ENCODE results near the gene HMGN1.

Gene HMGN1

GRCh38 chr21:39348355-39349210, at the start of gene HMGN1:
Gene HMGN1 (minus strand): TSS chr21:39349088. CDS start chr21:39348917, 171 bp downstream.
- peak within 1 kb of the TSS; percentile 98 for H3K4me3 ChIP-seq (ENCODE audit: low read depth, low read length)
- TF ChIP-seq POLR2A (IDR thresholded peaks at IDR 0.05; ENCODE audit: extremely low read depth, insufficient read length) (peak; percentile 58), MAX (IDR thresholded peaks at IDR 0.05; ENCODE audit: low read depth, low read length) (peak; percentile 66), MYC (IDR thresholded peaks at IDR 0.05; ENCODE audit: low read depth, low read length) (peak; percentile 82), CTCF (IDR thresholded peaks at IDR 0.05; ENCODE audit: low read depth, low read length) (no peak)

GRCh38 chr21:39397646-39398385, 48.9 kb upstream of the HMGN1 start:
- TF ChIP-seq MYC (IDR thresholded peaks at IDR 0.05; ENCODE audit: low read depth, low read length) = no peak
- H3K4me3 ChIP-seq (ENCODE audit: low read depth, low read length) = peak overlapping the region; percentile 7
- DNase-seq (ENCODE audit: low read depth) = peak; percentile 78

More at GRCh38 chr21:39348355-39349210, at the start of gene HMGN1:
- peak; percentile 93 for DNase-seq (ENCODE audit: low read depth)

- TF ChIP-seq MYC (IDR thresholded peaks at IDR 0.05; ENCODE audit: low read depth, low read length) = no peak
- no peak for TF ChIP-seq CTCF (IDR thresholded peaks at IDR 0.05; ENCODE audit: low read depth, low read length)
- no peak for TF ChIP-seq MAX (IDR thresholded peaks at IDR 0.05; ENCODE audit: low read depth, low read length)
- TF ChIP-seq POLR2A (IDR thresholded peaks at IDR 0.05; ENCODE audit: extremely low read depth, insufficient read length) = no peak
- H3K4me3 ChIP-seq (ENCODE audit: low read depth, low read length) = no peak overlapping the region
- no peak for DNase-seq (ENCODE audit: low read depth)
These were observed 44.1 kb upstream of the HMGN1 start for GRCh38 chr21:39392981-39393380.

- DNase-seq (ENCODE audit: low read depth) = no peak
- TF ChIP-seq MYC (IDR thresholded peaks at IDR 0.05; ENCODE audit: low read depth, low read length) (no peak), CTCF (IDR thresholded peaks at IDR 0.05; ENCODE audit: low read depth, low read length) (no peak), POLR2A (IDR thresholded peaks at IDR 0.05; ENCODE audit: extremely low read depth, insufficient read length) (no peak), MAX (IDR thresholded peaks at IDR 0.05; ENCODE audit: low read depth, low read length) (no peak)
These were observed 41.4 kb upstream of the HMGN1 start for GRCh38 chr21:39390212-39390765.

GRCh38 chr21:39388811-39389155, 39.9 kb upstream of the HMGN1 start:
- TF ChIP-seq MAX (IDR thresholded peaks at IDR 0.05; ENCODE audit: low read depth, low read length) (no peak; the same call in 1 of the 2 replicates), MYC (IDR thresholded peaks at IDR 0.05; ENCODE audit: low read depth, low read length) (no peak), CTCF (IDR thresholded peaks at IDR 0.05; ENCODE audit: low read depth, low read length) (no peak), POLR2A (IDR thresholded peaks at IDR 0.05; ENCODE audit: extremely low read depth, insufficient read length) (no peak)
- DNase-seq (ENCODE audit: low read depth) = no peak
- H3K4me3 ChIP-seq (ENCODE audit: low read depth, low read length) = no peak overlapping the region

More at GRCh38 chr21:39390212-39390765, 41.4 kb upstream of the HMGN1 start:
- H3K4me3 ChIP-seq (ENCODE audit: low read depth, low read length) = no peak overlapping the region
